H1 (cell line): ENCODE measurements around the gene AGPAT2. TPM values are rescaled to one million over a fixed set of nuclear protein-coding genes. Genes with fewer than 3 reads are reported as not detected.
A peak's percentile ranks its signal among the peaks of the same experiment; 100 is the strongest.

ENCODE experiments used
- CTCF ChIA-PET: fragments of 300-600 bp; sonication (Branson Sonifier 250); formaldehyde crosslinking; loops from one replicate; lab custom pipeline; 2021; ENCODE audit not compliant: partially characterized antibody; lab: Charles Lee
- POLR2A ChIA-PET: fragments of 300-600 bp; sonication (Branson Sonifier 250); formaldehyde crosslinking; loops from one replicate; lab custom pipeline; 2021; ENCODE audit warnings: inconsistent platforms; ENCODE audit not compliant: partially characterized antibody; lab: Charles Lee
- DNase-seq, 2 experiments: peaks; one replicate each; pipeline versions ENCODE4 v3.0.0 to v3.0.0-alpha.2; 2010 to 2022; ENCODE audit warnings: low spot score in 2 of 2, low read depth in 1 of 2, mixed read lengths in 1 of 2
- FAIRE-seq: peaks from 2 replicates; lab custom pipeline; 2011; peaks lifted over from hg19 to GRCh38; lab: Jason Lieb, UNC
- H2AFZ ChIP-seq: 2 replicates; pipeline ENCODE4 v1.8.1; 2012; ENCODE audit warnings: low read length, inconsistent platforms
- H2AK5ac ChIP-seq: 2 replicates; pipeline ENCODE4 v1.6.1; 2013; ENCODE audit warnings: low read depth, low read length
- H2BK120ac ChIP-seq: replicated peaks from 2 replicates; pipeline ENCODE3; 2013; ENCODE audit warnings: low read depth, low read length, inconsistent platforms
- H2BK12ac ChIP-seq: 2 replicates; pipeline ENCODE4 v1.6.1; 2013; ENCODE audit warnings: low read depth, low read length
- H2BK15ac ChIP-seq: 2 replicates; pipeline ENCODE4 v1.6.1; 2013; ENCODE audit warnings: low read length
- H2BK20ac ChIP-seq: 2 replicates; pipeline ENCODE4 v1.6.1; 2013; ENCODE audit warnings: low read length
- H2BK5ac ChIP-seq: 2 replicates; pipeline ENCODE4 v1.6.1; 2013; ENCODE audit warnings: low read depth, low read length
- H3K14ac ChIP-seq: 2 replicates; pipeline ENCODE4 v1.6.1; 2013; ENCODE audit warnings: inconsistent platforms; ENCODE audit not compliant: insufficient read length
- H3K18ac ChIP-seq: 2 replicates; pipeline ENCODE4 v1.6.1; 2013; ENCODE audit warnings: low read length; ENCODE audit errors: extremely low read depth
- H3K23ac ChIP-seq: 2 replicates; pipeline ENCODE4 v1.6.1; 2013; ENCODE audit warnings: inconsistent platforms; ENCODE audit not compliant: insufficient read length
- H3K23me2 ChIP-seq: 2 replicates; pipeline ENCODE4 v1.6.1; 2013; ENCODE audit warnings: low read depth, low read length
- H3K27ac ChIP-seq: 2 replicates; pipeline ENCODE4 v1.6.1; 2011; ENCODE audit warnings: low read depth, low read length, inconsistent platforms
- H3K27me3 ChIP-seq, 4 experiments: replicated peaks in 1 of 4; 1 replicate in 1 of 4; 2 replicates in 3 of 4; pipeline versions ENCODE4 v1.6.1 to v1.8.1; 2011 to 2013; ENCODE audit warnings: low read length in 3 of 4, mild to moderate bottlenecking in 3 of 4, inconsistent platforms in 2 of 4, mixed read lengths in 2 of 4, moderate library complexity in 1 of 4; ENCODE audit not compliant: control insufficient read depth in 3 of 4, insufficient read depth in 3 of 4; ENCODE audit errors: extremely low read depth in 1 of 4
- H3K36me3 ChIP-seq, 4 experiments: 2 replicates each; pipeline versions ENCODE4 v1.6.1 to v1.8.1; 2011 to 2013; ENCODE audit warnings: mild to moderate bottlenecking in 4 of 4, low read length in 3 of 4, moderate library complexity in 2 of 4, control low read depth in 1 of 4, inconsistent platforms in 1 of 4; ENCODE audit not compliant: insufficient read depth in 4 of 4, control insufficient read depth in 2 of 4
- H3K4ac ChIP-seq: replicated peaks from 2 replicates; pipeline ENCODE3; 2013; ENCODE audit warnings: low read length, low read depth, mixed read lengths, inconsistent platforms; ENCODE audit not compliant: insufficient read length
- H3K4me1 ChIP-seq, 4 experiments: replicated peaks in 1 of 4; 1 replicate in 1 of 4; 2 replicates in 3 of 4; pipeline versions ENCODE4 v1.6.1 to v1.8.1; 2011 to 2013; ENCODE audit warnings: low read length in 3 of 4, inconsistent platforms in 2 of 4, mixed read lengths in 1 of 4; ENCODE audit not compliant: insufficient read depth in 4 of 4, control insufficient read depth in 3 of 4
- H3K4me2 ChIP-seq, 2 experiments: 2 replicates each; pipeline versions ENCODE4 v1.6.1 to v1.8.1; 2011 to 2013; ENCODE audit warnings: low read depth in 2 of 2, low read length in 2 of 2, control low read depth in 1 of 2, inconsistent platforms in 1 of 2, mild to moderate bottlenecking in 1 of 2; ENCODE audit not compliant: insufficient read depth in 1 of 2
- H3K4me3 ChIP-seq, 4 experiments: fragments of 200-600, 300-600 bp in 1 of 4; sonication (generic), shearing (Covaris generic), sonication (Bioruptor Twin) in 1 of 4; 2 replicates each; pipeline versions ENCODE4 v1.5.1 to v1.8.1; 2011 to 2016; ENCODE audit warnings: low read length in 4 of 4, low read depth in 3 of 4, control low read depth in 2 of 4, inconsistent platforms in 2 of 4, mild to moderate bottlenecking in 2 of 4, mixed read lengths in 1 of 4, moderate library complexity in 1 of 4; ENCODE audit not compliant: insufficient read depth in 2 of 4; ENCODE audit errors: extremely low read depth in 1 of 4
- H3K56ac ChIP-seq: replicated peaks from 2 replicates; pipeline ENCODE3; 2013; ENCODE audit warnings: low read depth, mild to moderate bottlenecking, mixed read lengths, low read length, inconsistent platforms; ENCODE audit not compliant: insufficient read length
- H3K79me1 ChIP-seq: 2 replicates; pipeline ENCODE4 v1.6.1; 2013; ENCODE audit warnings: low read depth, low read length, control low read depth
- H3K79me2 ChIP-seq, 2 experiments: 2 replicates each; pipeline versions ENCODE4 v1.6.1 to v1.8.1; 2012 to 2013; ENCODE audit warnings: low read length in 2 of 2, mild to moderate bottlenecking in 2 of 2, inconsistent platforms in 1 of 2; ENCODE audit not compliant: insufficient read depth in 2 of 2, control insufficient read depth in 1 of 2
- H3K9ac ChIP-seq, 4 experiments: replicated peaks in 1 of 4; 1 replicate in 1 of 4; 2 replicates in 3 of 4; pipeline versions ENCODE4 v1.6.1 to v1.8.1; 2011 to 2013; ENCODE audit warnings: low read depth in 3 of 4, low read length in 3 of 4, control low read depth in 2 of 4, mild to moderate bottlenecking in 2 of 4, moderate library complexity in 2 of 4, inconsistent platforms in 1 of 4; ENCODE audit errors: extremely low read depth in 1 of 4
- H3K9me3 ChIP-seq, 2 experiments: 2 replicates each; pipeline versions ENCODE4 v1.6.1 to v1.8.1; 2012 to 2013; ENCODE audit warnings: mild to moderate bottlenecking in 2 of 2, moderate library complexity in 2 of 2, control low read depth in 1 of 2, inconsistent platforms in 1 of 2, low read depth in 1 of 2, low read length in 1 of 2, mixed read lengths in 1 of 2; ENCODE audit not compliant: insufficient read depth in 2 of 2
- H4K20me1 ChIP-seq, 2 experiments: replicated peaks in 1 of 2; 2 replicates each; pipeline versions ENCODE3 to v1.8.1; 2011 to 2013; ENCODE audit warnings: inconsistent platforms in 2 of 2, low read length in 2 of 2, mild to moderate bottlenecking in 1 of 2; ENCODE audit not compliant: insufficient read depth in 2 of 2, control insufficient read depth in 1 of 2
- H4K5ac ChIP-seq: 2 replicates; pipeline ENCODE4 v1.6.1; 2013; ENCODE audit warnings: low read length, low read depth, mixed read lengths, inconsistent platforms; ENCODE audit not compliant: insufficient read length
- H4K8ac ChIP-seq: 2 replicates; pipeline ENCODE4 v1.8.0; 2013; ENCODE audit warnings: mild to moderate bottlenecking, moderate library complexity, low read length, inconsistent platforms; ENCODE audit not compliant: insufficient read depth; ENCODE audit errors: extremely low read depth
- H4K91ac ChIP-seq: replicated peaks from 2 replicates; pipeline ENCODE3; 2013; ENCODE audit warnings: low read length, mixed read lengths, inconsistent platforms; ENCODE audit not compliant: insufficient read length
- CBX8 ChIP-seq: fragments of 300-800, 300-1000 bp; sonication (generic); IDR thresholded peaks from 2 replicates; pipeline ENCODE4 v1.7.1; 2016; ENCODE audit warnings: low read depth, low read length, borderline replicate concordance
- CTCF ChIP-seq, 3 experiments: IDR thresholded peaks; 1 replicate in 2 of 3; 2 replicates in 1 of 3; pipeline versions ENCODE4 v1.5.1 to v1.6.1; 2011; ENCODE audit warnings: low read length in 3 of 3, mild to moderate bottlenecking in 3 of 3, inconsistent platforms in 2 of 3, low read depth in 1 of 3, moderate library complexity in 1 of 3; ENCODE audit not compliant: insufficient read depth in 1 of 3; ENCODE audit errors: control extremely low read depth in 1 of 3
- HDAC2 ChIP-seq, 2 experiments: fragments of 300-600 bp in 1 of 2; sonication (generic) in 1 of 2; IDR thresholded peaks; 2 replicates each; pipeline ENCODE4 v1.6.1; 2011 to 2012; ENCODE audit warnings: low read depth in 2 of 2, low read length in 2 of 2, mild to moderate bottlenecking in 2 of 2, moderate library complexity in 2 of 2, borderline replicate concordance in 1 of 2, inconsistent platforms in 1 of 2
- HDAC6 ChIP-seq: IDR thresholded peaks from one replicate; pipeline ENCODE4 v1.7.1; 2012; ENCODE audit warnings: low read depth, mild to moderate bottlenecking, inconsistent platforms, low read length, moderate library complexity
- NANOG ChIP-seq: IDR thresholded peaks from 2 replicates; pipeline ENCODE4 v1.6.1; 2011; ENCODE audit warnings: low read length, low read depth, mild to moderate bottlenecking, inconsistent platforms; ENCODE audit not compliant: insufficient read depth, poor library complexity, severe bottlenecking
- RFX5 ChIP-seq: IDR thresholded peaks from 2 replicates; pipeline ENCODE4 v1.6.1; 2011; ENCODE audit warnings: low read depth, low read length, improper control_type of control experiment, borderline replicate concordance
- USF2 ChIP-seq: IDR thresholded peaks from 2 replicates; pipeline ENCODE4 v1.6.1; 2011; ENCODE audit warnings: low read length, improper control_type of control experiment
- YY1 ChIP-seq: IDR thresholded peaks from 2 replicates; pipeline ENCODE4 v1.6.1; 2011; ENCODE audit warnings: low read depth, mild to moderate bottlenecking, low read length
- WGBS, 2 experiments: shearing (Covaris generic) in 1 of 2; methylation state at CpG; one replicate each; pipeline versions ENCODE4 v1.1.6 to v1.1.7; 2013 to 2015; ENCODE audit warnings: low lambda C conversion rate in 2 of 2, mixed read lengths in 2 of 2, inconsistent platforms in 1 of 2, low coverage in 1 of 2, missing lambda C conversion rate in 1 of 2; ENCODE audit not compliant: insufficient replicate concordance in 2 of 2, insufficient coverage in 1 of 2, insufficient read length in 1 of 2; ENCODE audit errors: extremely low coverage in 1 of 2, missing lambda C conversion rate in 1 of 2; 5-methylcytosine and 5-hydroxymethylcytosine counted together
- polyA plus RNA-seq, 7 experiments: library from polyadenylated mRNA; depleted of rRNA in 3 of 7; stranded (reverse) in 5 of 7; unstranded in 2 of 7; fragments of >200 nt in 5 of 7; fragments of 200-250 nt in 2 of 7; gene quantifications; 1 replicate in 5 of 7; 2 replicates in 1 of 7; 4 replicates in 1 of 7; pipeline versions ENCODE4 v1.2.1 to v1.2.3, GENCODE V29; 2011 to 2013; ENCODE audit warnings: missing spikeins in 2 of 7, mixed read lengths in 2 of 7
- total RNA-seq: library from RNA; stranded (reverse); fragmentation: NEBNext Ultra II Directional; extraction: Animal tissue kit (Norgen Biotek cat#: 25700); gene quantifications from 2 replicates; pipeline ENCODE4 v1.2.1, GENCODE V29; 2021

AGPAT2 gene
- total and polyA plus RNA-seq, 2 of the 8 experiments (the other 6 are each of a cell fraction or from before 2014, with no cell fraction given) = 31.6 to 37.6 TPM

DNA sequence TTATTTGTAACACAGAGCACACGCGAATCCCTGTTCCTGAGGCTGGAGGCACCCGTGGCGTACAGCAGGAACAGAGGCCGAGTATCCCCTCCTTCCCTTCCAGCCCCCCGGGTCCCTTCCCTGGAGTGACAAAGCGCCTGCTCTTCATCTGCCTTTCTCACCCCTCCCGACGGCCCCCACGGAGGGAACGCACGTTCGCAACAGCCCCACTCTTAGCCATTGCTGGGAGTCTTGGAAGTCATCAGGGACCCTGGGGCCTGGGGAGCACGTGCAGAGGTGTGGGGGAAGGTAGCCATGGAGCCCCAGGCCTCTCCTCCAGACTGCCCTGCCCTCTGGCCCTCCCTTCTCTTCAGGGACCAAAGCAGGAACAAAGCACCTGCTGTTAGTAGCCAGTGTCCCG, 2.5 kb downstream of the AGPAT2 start:
- H3K14ac ChIP-seq = no peak overlapping the region
- H2AK5ac ChIP-seq = 0 out of 2 replicates have a peak overlapping the region, but pooled peaks have one; percentile 39
- H2BK5ac ChIP-seq = no peak overlapping the region
- H3K4me1 ChIP-seq = peaks cover 0 to 24% (median 11%) of the 10 kb centered on the region in 4 experiments; a peak in 4 of 7 replicates
- no peak overlapping the region for H4K5ac ChIP-seq
- H3K27me3 ChIP-seq = peaks cover 0 to 11% (median 5%) of the 10 kb centered on the region in 4 experiments; a peak in 4 of 7 replicates
- DNase-seq = peak in 1 of 2 experiments; percentile 41
- no peak overlapping the region for H2AFZ ChIP-seq
- peaks cover 6% of the 10 kb centered on the region for H3K79me1 ChIP-seq
- H4K20me1 ChIP-seq = peaks cover 2 to 10% of the 10 kb centered on the region in 2 experiments
- no peak overlapping the region for H3K4me2 ChIP-seq
- H3K4me3 ChIP-seq = no peak overlapping the region
- H2BK20ac ChIP-seq = no peak overlapping the region
- ChIA-PET POLR2A (interaction anchor here (1.2 to 3.1 kb wide), 3 partner anchors 9 to 29 kb away, joined by 3 to 15 read pairs (median 3); no protein-coding TSS in a partner anchor), CTCF (interaction anchor here (1.3 to 12.8 kb wide), 3 partner anchors 9 to 30 kb away, joined by 4 to 125 read pairs (median 17); no protein-coding TSS in a partner anchor)
- no peak overlapping the region; the same call in 1 of the 2 replicates for H3K18ac ChIP-seq
- H4K91ac ChIP-seq = no peak overlapping the region
- no peak overlapping the region for H2BK120ac ChIP-seq
- H3K23ac ChIP-seq = no peak overlapping the region
- H2BK15ac ChIP-seq = peak overlapping the region; percentile 61; the same call in 1 of the 2 replicates
- no peak overlapping the region for H3K9ac ChIP-seq
- no peak overlapping the region for H3K27ac ChIP-seq
- no peak for FAIRE-seq
- H3K4ac ChIP-seq = no peak overlapping the region
- no peak overlapping the region for H4K8ac ChIP-seq
- H2BK12ac ChIP-seq = no peak overlapping the region
- no peaks in the 10 kb centered on the region for H3K36me3 ChIP-seq
- 87% methylated on average over 10 of the region's 15 CpGs; no CpG with 5 or more reads in 1 of the 2 experiments for WGBS, 2 experiments
- no peaks in the 10 kb centered on the region for H3K79me2 ChIP-seq
- no peak overlapping the region for H3K56ac ChIP-seq
- no peaks in the 10 kb centered on the region for H3K9me3 ChIP-seq
- H3K23me2 ChIP-seq = peaks cover 13% of the 10 kb centered on the region; the same call in 1 of the 2 replicates
- TF ChIP-seq NANOG (no peak), HDAC2 (IDR thresholded peaks at IDR 0.05; ENCODE audit: borderline replicate concordance in 1 of 2, low read depth in 2 of 2, low read length in 2 of 2) (no peak), HDAC6 (no peak), CTCF (IDR thresholded peaks at IDR 0.05; ENCODE audit: control extremely low read depth in 1 of 3, insufficient read depth in 1 of 3, low read depth in 1 of 3, low read length in 3 of 3) (no peak), USF2 (no peak), RFX5 (no peak), CBX8 (no peak), YY1 (no peak)
